ENCODE measurements around the gene POMT2.
"Not testable (repeated sequence)": the region's sequence is repeated elsewhere in the genome, so short reads cannot be mapped to it uniquely, and the experiment has no call there.

Gene POMT2, protein sequence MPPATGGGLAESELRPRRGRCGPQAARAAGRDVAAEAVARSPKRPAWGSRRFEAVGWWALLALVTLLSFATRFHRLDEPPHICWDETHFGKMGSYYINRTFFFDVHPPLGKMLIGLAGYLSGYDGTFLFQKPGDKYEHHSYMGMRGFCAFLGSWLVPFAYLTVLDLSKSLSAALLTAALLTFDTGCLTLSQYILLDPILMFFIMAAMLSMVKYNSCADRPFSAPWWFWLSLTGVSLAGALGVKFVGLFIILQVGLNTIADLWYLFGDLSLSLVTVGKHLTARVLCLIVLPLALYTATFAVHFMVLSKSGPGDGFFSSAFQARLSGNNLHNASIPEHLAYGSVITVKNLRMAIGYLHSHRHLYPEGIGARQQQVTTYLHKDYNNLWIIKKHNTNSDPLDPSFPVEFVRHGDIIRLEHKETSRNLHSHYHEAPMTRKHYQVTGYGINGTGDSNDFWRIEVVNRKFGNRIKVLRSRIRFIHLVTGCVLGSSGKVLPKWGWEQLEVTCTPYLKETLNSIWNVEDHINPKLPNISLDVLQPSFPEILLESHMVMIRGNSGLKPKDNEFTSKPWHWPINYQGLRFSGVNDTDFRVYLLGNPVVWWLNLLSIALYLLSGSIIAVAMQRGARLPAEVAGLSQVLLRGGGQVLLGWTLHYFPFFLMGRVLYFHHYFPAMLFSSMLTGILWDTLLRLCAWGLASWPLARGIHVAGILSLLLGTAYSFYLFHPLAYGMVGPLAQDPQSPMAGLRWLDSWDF

DNA sequence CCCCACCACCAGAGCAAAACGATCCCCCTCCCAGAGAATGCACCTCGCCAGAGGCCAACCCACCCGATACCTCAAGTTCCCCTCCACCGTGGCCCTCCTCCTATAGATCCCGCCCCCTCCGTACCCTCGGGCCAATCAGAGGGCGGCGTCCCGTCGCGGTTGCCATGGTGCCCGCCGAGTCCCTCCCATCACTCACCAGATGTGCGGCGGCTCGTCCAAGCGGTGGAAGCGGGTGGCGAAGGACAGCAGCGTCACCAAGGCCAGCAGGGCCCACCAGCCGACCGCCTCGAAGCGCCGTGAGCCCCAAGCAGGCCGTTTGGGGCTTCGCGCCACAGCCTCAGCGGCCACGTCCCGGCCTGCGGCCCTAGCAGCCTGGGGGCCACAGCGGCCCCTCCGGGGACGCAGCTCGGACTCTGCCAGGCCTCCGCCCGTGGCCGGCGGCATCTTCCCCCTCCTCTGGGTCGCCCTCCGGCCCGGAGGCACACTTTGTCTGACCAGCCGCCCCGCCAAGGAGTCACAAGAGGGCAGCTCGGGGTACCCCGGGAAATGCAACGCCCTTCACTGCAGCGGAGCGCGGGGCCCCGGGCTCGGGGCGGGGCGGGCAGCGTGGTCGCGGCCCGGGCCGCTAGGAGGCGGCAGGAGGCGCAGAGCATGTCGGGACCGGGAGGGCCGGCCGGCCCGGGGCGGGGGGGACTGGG is at the start of gene POMT2:
TSS of gene POMT2 (minus strand) at position 646 of the 698 bp plus-strand sequence. CDS start at position 444, 202 bp downstream.
- peak; percentile 92 to 94 for DNase-seq

DNA sequence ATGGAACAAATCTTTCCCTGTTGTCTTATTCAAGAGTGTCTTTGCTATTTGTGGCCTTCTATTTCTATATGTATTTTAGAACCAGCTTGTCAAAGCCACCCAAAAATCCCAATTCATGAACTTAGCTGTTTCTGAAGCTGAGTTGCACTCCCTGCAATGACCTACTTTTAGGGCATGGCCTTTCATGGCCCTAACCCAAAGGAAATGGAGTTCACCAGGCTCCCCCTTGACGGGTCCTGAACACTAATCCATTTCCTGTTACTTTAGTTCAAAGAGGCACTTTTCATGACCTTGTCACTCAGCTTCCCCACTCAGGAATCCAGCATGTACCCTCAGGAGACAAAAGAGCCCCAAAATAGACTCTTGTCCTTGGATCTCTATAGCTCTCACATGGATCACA is 48.6 kb upstream of the POMT2 start:
- no peak for DNase-seq

DNA sequence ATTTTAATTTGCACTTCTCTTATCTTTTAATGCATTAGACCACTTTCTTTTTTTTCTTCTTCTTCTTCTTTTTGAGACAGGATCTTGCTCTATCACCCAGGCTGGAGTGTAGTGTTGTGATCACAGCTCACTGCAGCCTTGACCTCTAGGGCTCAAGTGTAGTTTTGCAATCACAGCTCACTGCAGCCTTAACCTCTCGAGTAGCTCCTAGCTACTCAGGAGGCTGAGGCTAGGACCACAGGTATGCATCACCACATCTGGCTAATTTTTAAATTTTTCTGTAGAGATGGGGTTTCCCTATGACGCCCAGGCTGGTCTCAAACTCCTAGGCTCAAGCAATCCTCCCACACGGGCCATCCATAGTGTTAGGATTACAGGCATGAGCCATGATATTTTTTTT is 43.5 kb upstream of the POMT2 start:
- DNase-seq: no peak

DNA sequence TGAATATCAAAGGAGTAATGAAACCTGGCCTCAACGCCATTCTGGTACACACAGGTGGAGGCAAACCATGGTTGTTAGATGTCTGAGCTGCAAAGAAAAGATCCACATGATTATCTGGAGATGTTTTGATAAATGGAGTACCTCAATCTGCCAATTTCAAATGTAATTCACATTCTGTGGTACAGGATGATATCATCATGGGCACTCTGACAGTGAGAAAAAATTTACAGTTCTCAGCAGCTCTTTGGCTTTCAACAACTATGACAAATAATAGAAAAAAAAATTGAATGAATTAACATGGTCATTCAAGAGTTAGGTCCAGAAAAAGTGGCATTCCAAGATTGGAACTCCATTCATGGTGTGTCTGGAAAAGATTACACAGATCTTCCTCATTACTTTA is 38.9 kb upstream of the POMT2 start:
- no peak for DNase-seq

DNA sequence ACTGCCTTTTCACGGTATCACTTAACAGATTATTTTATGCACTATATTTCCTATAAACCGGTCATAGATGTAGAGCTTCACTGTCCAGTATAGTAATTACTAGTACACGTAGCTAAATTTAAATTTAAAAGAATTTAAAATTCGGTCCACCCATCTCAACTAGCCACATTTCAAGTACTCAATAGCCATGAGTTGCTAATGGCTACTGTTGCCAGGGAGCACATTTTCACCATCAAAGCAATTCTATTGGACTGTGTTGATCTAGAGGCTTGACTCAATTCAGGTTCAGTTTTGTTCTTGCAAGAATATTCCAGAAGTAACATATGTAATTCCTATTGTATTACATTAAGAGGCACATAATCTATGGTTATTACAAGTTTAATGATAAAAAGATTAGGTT is 36.2 kb upstream of the POMT2 start:
- no peak for DNase-seq

DNA sequence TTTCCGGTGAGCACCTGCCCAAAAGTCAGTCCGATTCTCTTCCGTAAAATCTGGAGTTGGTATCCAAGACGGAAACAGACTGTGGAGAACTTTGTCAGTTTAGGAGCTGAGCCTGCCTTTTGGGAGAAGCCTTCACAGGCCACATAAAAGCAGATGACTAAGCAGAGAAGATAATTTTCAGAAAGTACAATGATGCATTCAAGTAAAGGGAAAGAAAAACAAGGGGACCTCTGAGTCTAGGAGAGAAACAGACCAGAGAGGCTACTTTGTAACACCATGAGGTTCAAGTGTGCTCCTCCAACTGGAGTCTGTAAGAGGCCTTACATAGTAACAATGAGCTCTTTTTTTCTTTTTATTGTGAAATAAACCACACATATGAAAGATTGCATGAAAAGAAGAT is 35.1 kb upstream of the POMT2 start:
- no peak for DNase-seq

DNA sequence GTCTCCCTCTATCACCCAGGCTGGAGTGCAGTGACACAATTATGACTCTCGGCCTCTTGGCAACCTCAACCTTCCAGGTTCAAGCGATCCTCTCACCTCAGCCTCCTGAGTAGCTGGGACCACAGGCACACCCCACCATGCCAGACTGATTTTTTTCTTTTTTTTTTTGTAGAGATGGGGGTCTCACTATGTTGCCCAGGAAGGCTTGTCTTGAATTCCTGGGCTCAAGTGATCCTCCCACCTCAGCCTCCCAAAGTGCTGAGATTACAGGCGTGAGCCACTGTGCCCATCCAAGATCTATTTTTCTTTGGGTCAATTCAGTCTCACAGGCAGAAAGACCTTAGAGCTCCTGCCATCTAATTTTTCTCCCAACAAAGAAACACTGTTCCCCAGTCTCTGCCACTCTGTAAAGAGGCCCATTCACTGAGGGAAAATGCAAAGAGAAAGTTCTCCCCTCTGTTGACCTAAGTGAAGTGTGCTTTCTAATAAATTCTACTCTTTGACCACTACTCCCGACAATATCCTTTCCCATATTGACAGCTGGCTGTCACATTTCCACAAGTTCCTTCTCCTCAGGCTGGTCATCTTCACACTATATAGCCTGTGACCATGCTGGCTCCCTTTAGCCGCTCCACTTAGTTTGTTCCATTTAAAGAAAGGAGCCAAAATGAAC is 32.9 kb upstream of the POMT2 start:
- no peak for DNase-seq

DNA sequence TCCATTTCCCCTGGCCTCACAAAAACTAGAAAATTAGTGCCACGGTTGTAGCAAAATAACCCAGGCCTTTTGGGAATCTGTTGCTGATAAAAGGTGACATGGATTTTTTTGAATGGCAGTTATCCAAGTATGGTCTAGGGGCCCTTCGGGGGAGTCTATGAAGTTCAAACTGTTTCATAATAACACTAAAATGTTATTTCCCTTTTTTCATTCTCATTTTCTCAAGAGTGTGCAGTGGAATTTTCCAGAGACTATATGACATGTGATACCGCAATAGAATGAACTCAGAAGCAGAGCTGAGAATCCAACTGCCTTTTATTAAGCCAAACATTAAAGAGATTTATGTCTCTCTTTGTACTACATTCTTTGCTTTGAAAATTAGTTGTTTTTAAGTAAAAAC is 27.1 kb upstream of the POMT2 start:
- no peak for DNase-seq

DNA sequence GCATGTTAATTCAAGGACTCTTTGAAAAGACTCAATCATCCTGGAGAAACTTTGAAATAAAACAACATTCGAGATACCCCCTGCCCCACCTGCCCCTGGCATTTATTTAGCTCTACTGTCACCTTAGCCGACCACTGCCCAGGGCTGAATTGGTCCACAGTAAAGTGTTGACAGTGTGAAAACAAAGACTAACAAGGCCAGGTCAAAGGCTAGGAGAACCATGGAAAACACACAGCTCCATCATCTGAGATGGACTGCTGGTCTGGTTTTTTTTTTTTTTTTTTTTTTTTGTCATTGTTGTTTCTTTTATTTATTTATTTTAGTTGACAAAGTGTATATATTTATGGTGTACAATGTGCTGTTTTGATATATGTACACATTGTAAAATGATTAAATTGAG is 25.8 kb upstream of the POMT2 start:
- no peak for DNase-seq

DNA sequence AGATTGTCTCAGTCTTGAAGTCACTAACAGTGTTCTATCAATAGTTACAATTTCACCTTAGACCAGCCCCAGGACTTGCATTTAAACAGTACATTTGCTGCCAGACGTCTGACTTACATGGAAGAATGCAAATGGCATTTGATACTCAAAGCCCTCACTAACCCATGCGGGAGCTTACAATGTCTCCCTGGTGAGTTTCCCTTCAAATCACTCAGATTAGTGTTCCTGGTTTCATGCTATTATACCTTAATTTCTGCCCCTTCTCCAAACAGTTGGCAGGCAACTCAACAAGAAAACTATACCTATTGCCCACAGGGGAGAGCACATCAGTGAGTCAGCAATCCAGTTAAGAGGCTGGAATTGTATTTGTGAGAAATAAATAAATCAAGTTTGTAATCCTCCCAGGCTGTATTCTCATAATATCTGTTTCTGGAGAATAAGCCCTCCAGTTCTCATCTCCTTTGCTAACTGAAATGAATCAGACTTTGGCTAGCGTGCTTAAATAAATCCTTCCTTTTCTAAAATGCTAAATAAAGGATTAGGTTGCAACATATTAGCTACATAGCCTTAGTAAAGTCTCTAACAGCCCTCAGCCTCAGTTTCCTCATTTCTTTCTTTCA is 23.8 kb upstream of the POMT2 start:
- DNase-seq: no peak

DNA sequence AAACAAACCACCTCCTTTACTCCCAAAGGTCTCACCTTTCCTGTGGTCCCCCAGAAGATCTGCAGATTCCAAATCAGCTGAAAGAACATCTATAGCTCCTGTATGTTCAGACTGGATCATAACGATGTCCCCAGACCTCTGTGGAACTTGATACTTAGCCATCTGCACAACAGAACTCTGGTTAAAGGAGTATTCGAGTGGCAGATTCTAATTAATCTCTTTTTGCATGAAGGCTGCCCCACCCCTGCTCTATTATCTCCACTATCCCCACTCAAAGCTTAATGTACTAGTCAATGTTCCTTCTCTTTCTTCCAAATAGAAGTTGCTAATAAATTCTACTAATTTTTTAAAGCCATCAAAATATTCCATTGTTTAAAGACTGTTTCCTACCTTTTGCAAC is 23.0 kb upstream of the POMT2 start:
- no peak for DNase-seq

DNA sequence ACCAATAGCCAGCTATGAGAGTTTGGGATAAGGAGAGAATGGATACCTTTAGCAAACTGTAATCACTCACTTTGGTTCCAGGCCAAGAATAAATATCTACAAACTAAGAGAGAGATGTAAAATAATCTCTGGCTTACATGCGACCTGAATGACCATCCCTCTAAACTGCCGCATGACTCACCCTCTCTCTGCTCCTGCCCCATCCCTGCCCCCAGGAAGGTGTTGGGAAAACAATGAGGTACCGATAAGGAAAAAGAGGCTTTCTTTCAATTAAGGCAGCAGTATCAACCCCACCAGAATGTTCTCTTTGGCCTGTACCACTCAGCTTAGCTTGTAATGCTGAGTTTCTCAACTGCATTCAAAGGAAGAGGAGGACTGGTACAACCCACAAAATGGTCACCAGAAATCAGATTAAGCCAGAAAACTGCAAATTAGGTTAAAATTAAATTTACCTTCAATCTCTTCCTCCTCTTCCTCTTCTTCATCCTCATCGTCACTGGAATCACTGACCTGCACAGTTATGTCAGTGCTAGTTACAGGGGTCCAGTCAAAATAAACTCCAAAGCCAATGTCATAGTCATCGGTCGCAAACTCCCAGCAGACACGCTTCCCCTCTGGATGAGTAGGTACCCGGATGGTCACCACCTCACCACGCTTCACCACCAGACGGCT is 22.2 kb upstream of the POMT2 start:
- DNase-seq: no peak

DNA sequence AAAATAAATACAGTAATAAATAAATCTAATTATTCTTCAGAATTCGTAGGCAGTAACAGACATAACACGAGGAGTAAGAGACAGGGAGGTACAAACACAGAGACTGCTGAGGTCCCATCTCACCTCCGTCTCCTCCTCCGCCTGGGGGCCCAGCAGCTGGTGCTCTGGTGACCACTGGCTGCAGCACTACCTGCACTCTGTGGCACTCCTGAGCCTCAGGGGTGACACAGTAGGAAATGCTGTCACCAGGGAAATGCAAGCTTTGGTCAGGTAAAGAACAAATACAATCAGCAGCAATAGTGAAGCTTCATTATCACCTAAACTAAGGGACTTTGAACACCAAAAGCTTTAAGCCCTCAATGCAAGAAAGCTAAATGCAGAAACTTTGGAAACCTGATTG is 19.7 kb upstream of the POMT2 start:
- DNase-seq: no peak

DNA sequence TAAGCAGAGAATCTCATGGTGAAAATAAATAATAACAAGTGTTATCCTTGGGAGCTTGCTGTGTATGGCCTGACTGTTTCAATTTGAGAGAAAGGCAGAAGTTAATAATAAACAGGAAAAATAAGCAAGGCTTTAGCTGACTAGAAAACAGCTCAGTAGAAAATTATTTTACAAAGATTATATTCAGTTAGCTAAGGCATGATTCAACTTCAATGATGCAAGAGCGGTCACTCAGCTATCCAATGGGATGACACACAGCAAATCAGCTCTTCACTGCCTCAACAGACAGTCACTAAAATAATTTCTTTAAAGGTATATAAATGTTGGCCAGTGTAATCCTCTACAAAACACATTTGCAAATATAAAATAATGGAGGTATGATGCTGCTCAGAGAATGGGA is 18.7 kb upstream of the POMT2 start:
- DNase-seq: no peak

DNA sequence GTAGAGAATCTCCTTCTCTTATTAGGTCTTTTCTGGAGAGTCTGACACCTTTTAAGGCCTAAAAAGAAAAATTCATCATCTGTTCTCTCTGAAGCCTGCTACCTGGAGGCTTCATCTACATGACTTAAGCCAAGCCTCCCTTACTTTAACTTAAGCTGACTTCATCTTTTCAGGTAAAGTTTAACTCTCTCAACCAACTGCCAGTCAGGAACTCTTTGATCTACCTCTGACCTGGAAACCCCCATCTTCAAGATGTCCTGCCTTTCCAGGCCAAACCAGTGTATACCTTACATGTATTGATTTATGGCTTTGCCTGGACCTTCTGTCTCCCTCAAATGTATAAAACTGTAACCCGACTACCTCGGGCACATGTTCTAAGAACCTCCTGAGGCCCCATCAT is 17.6 kb upstream of the POMT2 start:
- no peak for DNase-seq

DNA sequence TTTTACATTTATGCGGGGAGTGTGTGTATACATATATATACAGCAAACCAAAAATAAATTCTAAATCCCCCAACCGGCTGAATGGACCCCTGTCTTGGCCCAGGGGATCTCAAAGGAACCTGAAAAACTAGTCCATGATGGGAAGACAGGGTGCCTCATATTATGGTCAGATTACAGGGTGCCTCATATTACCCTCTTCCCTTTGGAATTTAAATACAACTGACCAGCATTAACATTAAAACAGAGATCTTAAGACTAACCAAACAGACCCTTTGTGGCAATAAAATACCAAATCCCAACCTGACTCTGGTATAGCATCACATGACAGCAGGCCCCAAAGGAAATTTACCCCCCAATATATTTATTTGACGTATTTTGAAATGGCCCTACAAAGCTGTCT is 17.2 kb upstream of the POMT2 start:
- no peak for DNase-seq

DNA sequence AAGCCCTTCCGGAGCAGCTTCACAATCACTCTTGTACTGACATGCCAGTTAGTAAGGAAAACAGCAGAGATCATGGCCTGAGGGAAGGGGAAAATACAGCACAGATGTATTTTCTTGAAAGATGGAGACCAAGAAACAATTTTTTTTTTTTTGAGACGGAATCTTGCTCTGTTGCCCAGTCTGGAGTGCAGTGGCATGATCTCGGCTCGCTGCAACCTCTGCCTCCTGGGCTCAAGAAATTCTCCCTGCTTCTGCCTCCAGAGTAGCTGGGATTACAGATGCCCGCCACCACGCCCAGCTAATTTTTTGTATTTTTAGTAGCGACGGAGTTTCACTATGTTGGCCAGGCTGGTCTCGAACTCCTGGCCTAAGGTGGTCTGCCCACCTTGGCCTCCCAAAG is 16.6 kb upstream of the POMT2 start:
- not testable (repeated sequence) for DNase-seq

DNA sequence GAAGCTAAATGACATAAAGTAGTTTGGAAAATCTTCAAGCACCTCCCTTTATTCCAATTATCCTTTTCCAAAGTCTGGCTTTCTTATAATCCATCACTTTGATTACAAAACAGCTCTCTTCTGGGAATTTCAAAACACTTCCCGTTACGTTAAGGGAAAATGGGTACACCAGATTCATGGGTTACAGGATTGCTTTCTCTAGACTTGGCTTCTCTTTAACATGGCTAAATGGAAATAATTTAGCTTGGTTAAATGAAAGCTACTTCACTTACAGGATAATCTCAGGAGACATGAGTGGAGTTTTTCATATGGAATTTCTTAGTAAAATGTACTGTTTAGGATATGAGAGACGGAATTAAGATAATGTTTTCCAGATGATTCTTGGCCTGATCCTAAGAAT is 14.9 kb upstream of the POMT2 start:
- no peak for DNase-seq

DNA sequence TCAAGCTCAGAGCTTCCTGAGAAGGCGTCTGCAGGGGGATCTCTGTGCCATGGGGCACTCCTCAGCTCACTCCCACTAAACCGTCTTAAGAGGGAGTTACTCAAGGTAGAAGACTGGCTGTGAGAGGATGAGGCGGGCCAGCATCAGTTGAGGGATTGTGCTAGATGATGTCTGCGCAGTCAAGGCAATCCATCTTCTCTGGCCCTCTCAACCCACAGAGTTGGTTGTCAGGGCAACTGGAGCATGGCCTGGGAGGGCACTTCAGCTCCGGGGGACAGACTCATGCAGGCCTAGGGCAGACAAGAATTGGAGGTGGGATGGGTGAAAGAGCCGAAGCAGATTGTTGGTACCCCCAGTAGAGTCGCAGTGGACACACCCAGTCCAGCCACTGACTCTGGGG is 9.2 kb upstream of the POMT2 start:
- no peak for DNase-seq

DNA sequence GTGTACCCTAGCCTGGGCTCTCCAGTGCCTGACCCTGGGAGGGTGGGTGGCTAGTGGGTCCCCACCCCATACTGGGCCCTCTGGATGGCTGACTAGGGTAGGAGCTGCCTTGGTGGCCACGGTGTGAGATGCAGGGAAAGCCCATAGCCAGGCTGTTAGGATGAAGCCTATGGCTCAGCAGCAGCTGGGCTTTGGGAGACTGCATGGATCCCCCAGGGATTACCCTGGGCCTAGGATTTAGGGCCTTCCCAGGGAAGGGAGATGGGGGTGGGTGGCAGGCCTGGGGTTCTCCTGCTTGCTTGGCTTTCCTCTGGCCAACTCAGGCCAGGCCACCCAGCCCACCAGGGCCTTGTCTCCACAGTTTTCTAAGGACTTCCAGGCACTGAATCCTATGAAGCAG is 6.4 kb upstream of the POMT2 start:
- no peak for DNase-seq

DNA sequence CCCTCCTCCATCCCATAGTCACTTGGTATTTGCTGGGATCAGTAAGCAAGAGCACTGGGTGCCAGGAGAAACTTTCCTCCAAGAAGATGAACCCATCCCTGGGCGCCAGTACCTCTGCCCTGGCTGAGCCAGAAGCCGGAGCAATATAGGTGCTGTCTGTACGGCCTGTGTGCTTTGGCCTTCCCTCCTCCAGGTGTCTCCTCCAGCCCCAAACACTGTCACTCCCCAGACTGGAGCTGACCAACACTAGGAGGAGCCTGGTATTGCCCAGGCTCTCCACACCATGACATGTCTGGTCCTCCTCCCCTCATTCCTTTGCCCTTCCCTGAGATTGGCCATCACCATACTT is 5.0 kb upstream of the POMT2 start:
- no peak for DNase-seq

Data from activated CD4-positive, alpha-beta T cell treated with anti-CD3 and anti-CD28 coated beads, Interleukin-2, amount 50 U/mL, for 48 hours (primary cell).